GM18517 (cell line): Measurements from ENCODE around the gene OR8A1.
"Not testable (repeated sequence)": the region's sequence is repeated elsewhere in the genome, so short reads cannot be mapped to it uniquely, and the experiment has no call there.

Source experiments
- ATAC-seq: cut with Tn5 transposase; IDR thresholded peaks from one replicate; pipeline ENCODE4 v1.9.1; 2021; ENCODE audit warnings: mild to moderate bottlenecking, moderate library complexity; ENCODE audit not compliant: unreplicated experiment

Gene OR8A1

DNA sequence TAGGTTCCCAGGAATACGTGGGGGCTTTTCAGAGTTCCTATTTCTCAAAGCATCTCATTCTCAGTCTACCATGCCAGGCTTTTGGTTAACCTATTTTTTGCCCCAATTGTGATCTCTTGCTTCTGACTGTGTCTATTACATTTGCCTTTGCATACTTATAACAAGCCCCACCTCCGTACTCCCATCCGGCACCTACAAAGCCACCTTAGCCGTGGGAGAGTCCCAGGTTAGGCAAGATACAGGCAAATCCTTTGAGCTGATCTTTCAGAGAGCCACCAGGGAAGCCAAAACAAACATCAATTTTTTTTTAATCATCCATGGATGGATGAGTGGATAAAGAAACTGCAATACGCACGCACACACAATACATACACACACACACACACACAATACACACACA, 22.8 kb downstream of the OR8A1 start:
- no peak for ATAC-seq

DNA sequence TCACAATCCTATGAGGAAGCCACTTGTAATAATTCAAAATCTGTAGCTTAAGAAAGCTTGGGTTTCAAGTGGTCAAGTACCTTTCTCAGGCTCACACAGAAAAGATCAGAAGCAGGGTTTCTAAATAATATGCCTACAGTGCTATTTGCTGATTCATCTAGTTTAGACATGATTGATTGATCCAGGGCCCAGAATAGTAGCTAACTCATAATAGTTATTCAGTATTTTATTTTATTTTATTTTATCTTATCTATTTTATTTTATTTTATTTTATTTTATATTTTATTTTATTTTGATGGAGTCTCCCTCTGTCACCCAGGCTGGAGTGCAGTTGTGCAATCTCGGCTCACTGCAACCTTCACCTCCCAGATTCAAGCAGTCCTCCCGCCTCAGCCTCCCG, 25.5 kb downstream of the OR8A1 start:
- no peak for ATAC-seq

DNA sequence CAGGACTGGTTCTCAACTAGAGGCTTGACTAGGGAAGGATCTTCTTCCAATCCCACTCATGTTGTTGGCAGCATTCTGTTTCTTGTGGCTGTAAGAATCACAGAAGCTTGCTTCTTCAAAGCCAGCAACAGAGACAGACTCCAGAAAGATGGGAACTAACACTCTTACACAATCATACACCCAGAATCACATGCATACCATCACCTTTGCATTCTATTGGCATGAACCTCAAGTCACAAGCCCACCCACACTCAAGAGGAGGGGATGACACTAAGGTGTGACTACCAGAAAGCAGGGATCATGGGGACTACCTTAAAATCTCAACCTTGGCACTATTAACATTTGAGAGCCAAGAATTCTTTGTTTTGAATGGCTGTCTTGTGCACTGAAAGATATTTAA, 27.8 kb downstream of the OR8A1 start:
- ATAC-seq = no peak

DNA sequence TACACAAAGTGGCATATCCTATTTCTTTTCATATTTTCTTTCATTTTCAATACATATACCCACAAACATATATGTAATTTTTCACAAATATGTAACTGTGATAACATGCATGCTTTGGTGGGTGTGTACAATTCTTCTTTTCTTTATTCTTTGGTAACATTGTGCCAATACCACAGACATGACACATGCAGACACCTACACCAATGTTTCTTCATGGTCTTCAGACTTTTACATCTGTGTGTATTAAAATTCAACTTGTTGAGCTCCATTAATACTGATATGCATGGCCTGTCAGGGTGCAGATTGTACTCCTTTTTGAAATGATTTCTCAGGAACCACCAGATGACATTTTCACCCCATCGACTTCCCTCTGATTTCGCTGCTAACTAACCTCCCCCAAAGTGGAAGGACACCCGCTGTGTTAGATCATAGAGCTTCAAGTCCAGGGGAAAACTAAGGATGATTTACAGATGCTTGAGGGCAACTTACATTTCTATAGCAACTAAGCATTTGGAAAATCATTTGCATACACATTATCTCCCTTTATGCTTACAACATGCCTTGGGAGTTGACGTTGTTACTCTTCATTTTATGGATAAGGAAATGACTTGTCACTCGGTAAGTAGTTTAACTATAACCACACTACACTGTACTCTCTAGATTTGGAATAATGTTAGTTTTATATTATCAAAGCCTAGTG, 31.0 kb downstream of the OR8A1 start:
- no peak for ATAC-seq

DNA sequence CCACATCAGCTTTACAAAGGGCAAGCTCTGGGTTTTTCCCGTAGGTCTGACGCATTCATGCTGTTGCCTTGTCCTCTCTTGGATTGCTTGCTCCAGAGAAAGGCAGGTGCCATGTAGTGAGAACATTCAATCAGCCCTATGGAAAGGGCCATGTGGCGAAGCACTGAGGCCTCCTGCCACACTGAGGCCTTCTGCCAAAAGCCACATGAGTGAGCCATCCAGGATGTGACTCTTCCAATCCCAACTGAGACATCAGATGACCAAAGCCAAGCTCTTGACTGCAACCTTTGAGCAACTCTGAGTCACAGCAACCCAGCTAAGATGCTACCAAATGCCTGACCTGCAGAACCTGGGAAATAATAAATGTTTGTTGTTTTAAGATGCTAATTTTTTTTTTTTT, 32.4 kb downstream of the OR8A1 start:
- ATAC-seq = no peak

DNA sequence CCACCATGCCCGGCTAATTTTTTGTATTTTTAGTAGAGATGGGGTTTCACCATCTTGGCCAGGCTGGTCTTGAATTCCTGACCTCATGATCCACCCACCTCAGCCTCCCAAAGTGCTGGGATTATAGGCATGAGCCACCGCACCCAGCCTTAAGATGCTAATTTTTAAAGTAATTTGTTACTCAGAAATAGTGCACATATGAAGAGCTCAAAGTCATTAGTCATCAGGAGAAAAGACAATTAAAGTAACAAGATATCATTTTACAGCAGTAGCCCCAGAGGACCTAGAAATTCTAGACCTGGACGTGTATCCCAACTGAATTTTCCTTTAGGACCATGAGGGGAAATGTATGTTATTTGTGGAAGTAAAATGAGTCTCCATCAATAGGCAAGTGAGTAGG, 32.9 kb downstream of the OR8A1 start:
- not testable (repeated sequence) for ATAC-seq

DNA sequence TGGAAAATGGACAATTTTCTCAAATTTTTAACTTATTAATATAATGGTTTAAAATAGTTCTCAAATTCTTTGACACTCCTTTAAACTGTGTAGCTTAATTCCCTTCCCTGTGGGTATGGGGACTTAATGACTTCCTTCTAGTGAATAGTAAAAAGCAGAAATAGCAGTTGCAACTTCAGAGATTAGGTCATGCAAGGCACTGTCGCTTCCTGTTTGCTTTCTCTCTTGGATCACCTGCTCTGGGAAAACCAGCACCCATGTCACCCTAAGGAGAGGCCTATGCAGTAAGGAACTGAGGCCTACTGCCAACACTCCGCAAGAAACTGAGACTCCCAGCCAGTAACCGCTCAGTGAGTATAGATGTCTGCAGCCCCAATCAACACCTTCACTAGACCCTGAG, 35.9 kb downstream of the OR8A1 start:
- ATAC-seq = no peak

DNA sequence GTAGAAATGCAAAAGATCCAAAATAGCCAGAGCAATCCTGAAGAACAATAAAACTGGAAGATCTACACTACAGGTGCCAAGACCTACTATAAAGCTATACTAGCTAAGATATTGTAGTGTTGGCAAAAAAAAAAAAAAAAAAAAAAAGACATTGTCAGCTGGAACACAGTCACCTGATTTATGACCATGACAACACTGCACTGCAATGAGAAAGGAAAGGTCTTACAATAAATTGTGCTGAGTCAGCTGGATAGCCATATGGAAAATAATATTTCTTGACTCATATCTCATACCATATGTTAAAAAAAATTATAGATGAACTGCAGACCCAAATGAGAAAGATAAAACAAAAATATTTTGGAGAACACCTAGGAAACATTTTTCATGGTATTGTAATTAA, 38.4 kb downstream of the OR8A1 start:
- no peak for ATAC-seq

DNA sequence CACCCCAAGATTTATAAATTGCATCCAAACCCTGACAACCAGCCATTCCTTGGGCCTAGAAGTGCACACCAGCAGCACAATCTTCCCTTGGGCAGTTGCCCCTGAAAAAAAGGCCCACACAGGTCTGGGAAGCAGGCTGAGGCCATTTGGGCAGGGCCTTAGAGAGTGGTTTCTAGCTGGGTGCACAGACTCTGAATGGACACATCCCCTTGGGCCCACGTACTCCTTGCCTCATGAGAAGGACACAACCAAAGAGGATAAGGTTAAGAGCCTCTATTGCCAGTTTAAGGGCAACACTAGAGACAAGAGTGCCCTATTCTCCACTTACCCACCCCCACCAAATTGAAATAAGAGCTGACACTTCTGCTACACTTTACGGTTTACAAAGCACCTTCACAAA, 40.5 kb downstream of the OR8A1 start:
- ATAC-seq = no peak

DNA sequence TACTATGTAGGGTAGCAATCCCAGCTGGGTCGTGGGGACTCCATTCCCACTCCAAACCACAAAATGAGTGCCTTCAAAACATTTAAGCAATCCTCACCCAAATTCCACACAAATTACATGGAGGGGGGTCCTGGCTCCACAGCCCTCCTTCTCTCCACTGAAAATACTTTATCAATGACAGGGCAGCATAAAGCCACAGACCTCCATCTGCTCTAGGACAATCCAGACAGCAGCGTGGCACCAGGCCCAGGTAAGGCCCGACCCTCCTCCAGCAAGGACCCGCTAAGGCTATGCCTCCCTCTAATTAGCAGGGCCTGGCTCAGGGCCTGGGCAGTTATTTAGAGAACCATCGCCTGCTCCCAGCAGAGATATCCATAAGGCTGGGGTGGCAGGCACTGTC, 41.3 kb downstream of the OR8A1 start, which contains the start of gene PANX3:
Gene PANX3, plus strand, starts transcription at position 365 of the 400 bp plus-strand sequence. CDS start 129 bp downstream, outside the sequence.
- ATAC-seq = no peak

DNA sequence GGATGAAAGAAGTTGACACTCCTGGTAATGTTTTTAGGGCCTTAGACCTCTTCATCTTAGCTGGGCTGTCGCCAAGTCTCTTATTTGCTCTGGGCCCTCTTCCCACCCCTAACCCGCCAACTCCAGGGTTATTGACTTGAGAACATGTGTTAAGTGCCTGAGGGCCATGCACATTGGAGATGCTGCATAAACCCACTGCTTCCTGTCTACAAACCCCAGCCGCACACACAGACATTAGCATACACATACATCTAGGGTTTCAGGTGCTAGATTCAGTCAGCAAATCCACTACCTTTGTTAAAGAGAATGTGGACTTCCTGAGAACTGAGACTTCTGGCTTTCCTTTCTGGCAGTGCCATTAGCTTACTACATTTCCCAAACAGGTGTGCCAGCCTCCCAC, 42.2 kb downstream of the OR8A1 start:
- ATAC-seq = no peak

DNA sequence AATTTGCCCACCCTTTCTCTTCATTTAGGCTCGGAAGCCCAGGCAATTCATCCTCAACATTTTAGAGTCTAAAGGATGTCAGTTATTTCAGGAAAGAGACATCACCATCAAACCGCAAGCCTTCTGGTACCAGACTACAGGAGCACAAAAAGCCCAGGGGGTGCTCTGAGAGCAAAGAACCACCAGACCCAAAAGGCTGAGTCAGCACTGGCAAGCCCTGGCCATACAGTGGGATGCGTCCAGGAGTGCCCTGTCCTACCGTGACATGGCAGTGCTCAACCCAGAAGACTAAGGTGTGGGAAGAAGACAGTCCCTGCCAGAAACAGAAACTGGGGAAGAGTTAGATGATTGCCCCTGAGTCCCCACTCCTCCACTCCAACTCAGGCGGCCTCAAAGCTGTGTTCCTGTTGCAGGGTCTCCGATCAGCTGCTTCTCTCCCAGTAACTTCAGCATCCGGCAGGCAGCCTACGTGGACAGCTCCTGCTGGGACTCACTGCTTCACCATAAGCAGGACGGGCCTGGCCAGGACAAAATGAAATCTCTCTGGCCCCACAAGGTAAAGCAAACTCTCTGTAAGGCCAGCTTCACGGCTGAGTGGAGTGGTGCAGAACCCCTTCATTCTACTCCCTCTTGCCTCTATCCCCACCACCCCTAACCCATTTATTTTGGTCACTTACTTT, 42.9 kb downstream of the OR8A1 start:
- no peak for ATAC-seq

DNA sequence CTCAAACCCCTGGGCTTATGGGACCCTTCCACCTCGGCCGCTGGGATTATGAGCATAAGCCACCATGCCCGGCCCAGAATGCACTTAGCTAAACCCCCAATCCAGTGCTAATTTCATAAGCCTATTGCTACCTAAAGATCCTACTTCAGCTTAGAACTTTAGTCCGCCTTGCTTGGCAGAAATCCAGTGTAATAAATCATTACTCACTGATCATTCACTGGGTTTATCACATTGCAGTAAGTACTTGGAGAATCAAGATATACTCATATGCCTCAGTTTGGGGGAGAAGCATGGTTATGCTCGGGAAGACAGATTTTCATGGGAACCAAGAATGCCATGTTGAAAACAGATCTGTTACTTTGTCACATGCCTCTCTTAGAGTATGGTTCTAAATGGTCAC, 49.1 kb downstream of the OR8A1 start:
- no peak for ATAC-seq
